AG09319 (cell line): ENCODE data around the gene NSMCE1.

Experiments
- DNase-seq: peaks from one replicate; pipeline ENCODE4 v3.0.0-alpha.2; 2010; ENCODE audit warnings: low read depth; ENCODE audit errors: extremely low read depth
- TF ChIP-seq, protein P1 (sequence below): IDR thresholded peaks from 2 replicates; pipeline ENCODE4 v1.5.1; 2011; ENCODE audit warnings: low read depth, mild to moderate bottlenecking, inconsistent platforms, low read length, moderate library complexity

NSMCE1 gene

DNA sequence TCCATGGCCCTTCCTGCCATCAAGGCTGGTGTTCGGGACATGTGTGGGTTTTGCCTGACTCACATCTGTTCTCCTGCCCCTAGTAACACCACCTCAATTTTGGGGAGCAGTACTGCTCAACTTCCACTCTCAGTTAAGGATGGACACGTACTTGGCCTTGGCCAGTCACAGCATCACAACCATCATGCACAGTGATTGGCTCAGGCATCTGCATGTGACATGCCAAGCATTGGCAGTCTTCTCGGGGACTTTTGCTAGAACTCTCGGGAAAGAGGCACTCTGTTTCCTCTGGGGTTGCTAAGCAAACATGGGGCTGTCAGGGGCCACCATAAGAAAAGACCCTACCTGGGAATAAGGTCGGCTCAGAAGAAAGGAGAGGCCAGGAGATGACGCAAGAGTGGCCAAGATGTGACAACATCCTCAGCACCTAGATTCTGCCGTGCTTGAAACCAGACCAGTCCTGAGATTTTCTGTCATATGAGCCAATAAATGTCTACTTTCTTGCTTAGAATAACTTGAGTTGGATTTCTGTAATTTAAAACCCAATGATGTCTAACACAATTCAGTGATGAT lies 77.1 kb downstream of the NSMCE1 start:
- TF ChIP-seq, protein P1, sequence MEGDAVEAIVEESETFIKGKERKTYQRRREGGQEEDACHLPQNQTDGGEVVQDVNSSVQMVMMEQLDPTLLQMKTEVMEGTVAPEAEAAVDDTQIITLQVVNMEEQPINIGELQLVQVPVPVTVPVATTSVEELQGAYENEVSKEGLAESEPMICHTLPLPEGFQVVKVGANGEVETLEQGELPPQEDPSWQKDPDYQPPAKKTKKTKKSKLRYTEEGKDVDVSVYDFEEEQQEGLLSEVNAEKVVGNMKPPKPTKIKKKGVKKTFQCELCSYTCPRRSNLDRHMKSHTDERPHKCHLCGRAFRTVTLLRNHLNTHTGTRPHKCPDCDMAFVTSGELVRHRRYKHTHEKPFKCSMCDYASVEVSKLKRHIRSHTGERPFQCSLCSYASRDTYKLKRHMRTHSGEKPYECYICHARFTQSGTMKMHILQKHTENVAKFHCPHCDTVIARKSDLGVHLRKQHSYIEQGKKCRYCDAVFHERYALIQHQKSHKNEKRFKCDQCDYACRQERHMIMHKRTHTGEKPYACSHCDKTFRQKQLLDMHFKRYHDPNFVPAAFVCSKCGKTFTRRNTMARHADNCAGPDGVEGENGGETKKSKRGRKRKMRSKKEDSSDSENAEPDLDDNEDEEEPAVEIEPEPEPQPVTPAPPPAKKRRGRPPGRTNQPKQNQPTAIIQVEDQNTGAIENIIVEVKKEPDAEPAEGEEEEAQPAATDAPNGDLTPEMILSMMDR, result no peak
- DNase-seq, result no peak

DNA sequence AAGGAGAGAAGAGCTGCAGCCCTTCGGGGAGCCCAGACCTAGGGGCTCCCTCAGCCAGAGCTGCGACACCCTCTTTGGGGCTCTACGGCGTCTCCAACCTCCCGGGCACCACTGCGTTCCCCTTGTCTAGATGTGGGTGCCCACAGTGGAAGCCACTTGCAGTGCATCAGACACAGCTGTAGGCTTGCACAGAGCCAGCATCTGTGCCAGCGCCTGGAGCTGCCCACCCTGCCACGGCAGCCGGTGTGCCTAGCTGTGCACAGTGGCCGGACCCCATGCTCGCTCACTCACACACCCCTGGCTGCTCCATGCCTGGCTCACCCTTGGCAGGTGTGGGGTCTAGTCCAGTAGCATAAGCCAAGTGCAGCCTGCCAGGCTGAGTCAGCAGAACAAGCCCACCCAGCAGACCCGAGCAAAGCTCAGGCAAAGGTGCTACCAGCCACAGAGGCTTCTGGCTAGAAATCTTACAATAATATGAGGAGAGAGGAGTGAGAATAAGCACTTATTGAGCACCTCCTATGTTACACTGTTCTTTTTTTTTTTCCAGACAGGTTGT lies 78.2 kb downstream of the NSMCE1 start:
- TF ChIP-seq, protein P1, result no peak
- no peak for DNase-seq

DNA sequence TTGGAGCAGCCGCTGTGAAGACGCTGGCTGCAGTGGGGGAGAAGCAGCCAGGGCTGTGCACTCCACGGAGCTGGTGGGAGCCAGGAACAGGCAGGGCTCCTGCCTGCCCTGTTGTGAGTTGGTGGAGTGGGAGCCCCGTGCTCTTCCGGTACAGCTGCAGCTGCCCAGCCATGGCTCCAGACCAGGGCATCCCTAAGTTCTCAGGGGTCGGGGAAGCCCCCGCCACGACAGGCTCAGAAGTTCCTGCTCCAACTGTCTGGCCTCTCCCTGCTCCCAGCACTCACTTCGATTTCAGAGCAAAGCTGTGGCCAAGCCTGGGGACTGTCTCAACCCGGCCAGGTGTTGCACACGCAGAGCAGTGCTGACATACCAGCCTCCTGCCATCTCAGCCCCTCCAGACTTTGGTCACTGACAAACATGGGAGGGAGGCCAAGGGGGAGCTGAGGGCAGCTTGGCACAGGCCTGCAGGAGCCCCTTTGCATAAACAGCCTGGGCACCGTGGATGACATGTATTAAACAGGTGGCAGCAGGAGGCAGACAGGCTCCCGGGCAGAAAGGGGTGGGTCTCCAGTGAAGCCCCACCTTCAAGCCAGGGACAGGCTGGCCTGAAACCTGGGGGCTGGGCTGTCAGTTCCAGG lies 79.1 kb downstream of the NSMCE1 start:
- TF ChIP-seq, protein P1, result no peak
- DNase-seq, result no peak

DNA sequence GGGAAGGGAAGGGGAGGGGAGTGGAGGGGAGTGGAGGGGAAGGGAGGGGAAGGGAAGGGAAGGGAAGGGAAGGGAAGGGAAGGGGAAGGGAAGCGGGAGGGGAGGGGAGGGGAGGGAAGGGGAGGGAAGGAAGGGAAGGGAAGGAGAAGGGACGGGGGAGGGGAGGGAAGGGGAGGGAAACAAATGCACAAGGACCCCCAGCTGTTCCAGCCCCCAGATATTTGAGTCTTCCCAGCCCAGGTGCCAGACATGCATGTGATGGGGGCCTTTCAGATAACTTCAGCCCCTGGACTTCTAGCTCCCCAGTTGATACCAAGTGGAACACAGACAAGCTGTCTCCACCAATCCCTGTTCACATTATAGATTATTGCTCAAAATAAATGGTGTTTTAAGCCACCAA lies 79.9 kb downstream of the NSMCE1 start:
- DNase-seq, result no peak
- TF ChIP-seq, protein P1, result no peak

DNA sequence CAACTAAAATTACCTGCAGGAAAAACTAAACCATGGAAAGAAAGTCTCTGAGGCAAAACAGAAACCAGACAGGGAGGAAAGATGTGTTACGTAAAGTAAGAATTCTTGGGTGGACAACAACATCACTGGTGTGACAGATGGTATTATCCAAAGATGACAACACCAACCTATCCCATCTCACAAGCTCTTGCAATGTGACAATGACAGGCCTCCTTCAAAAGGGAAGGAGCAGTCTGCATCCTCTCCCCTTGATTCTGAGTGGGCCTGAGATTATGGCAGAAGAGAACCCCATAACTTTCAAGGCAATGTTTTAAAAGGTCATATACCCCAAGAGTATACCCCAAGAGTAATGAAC lies 82.8 kb downstream of the NSMCE1 start:
- no peak for DNase-seq
- TF ChIP-seq, protein P1, result no peak

DNA sequence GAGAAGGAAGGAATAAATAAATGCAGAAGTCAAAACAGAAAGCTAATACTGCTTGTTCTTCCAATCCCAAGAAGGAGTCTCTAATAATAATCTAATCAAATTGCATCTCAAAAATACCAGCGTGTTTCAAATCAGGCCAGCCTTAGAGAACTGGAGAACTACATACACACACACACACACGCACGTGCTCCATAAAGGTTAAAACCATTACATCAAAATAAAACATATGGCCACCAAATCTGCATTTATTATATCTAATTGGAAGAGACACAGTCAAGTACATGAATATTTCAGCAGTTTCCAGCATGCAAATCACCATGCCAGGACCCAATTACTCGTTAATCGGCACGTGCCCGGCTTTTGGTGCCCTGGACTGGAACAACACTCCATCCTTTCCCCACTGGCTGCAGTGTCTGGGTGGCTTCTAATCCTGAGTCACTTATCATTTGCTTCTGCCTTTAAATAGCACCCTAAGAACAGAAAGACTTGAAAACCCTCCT lies 85.6 kb downstream of the NSMCE1 start:
- no peak for DNase-seq
- TF ChIP-seq, protein P1, result no peak

DNA sequence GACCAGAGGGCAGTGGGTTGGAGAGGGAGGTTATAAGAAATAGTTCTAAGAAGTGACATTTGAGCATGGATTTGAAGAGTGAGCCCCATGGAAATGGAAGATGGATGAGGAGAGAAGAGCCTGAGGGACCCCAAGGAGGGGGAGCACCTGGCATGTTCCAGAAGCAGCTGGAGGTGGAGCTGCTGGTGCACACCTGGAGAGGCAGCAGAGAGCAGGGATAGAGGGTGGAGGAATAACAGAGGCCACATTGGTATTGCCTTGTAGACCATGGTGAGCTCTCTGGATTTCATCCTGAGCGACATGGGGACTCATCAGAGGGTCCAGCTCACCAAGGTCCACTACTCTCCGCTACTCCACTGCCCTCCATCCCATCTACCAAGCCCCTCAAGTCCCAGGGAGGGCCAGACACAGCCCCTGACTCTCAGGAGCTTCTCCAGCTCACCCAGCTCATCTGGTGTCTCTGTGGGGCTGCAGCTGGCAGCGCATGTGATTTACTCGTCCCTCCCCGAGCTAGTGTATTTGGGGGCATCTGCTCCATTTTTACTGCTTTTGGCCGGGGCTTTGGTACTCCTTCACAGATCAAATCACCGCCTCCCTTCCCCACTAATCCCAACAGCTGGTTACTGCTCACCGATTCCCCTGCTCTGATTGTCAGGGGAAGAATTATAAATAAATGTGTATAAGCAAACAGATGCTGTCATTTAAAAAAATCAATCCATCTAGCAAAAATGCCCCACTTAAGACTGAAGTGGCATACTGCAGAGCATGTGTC lies 87.4 kb downstream of the NSMCE1 start:
- TF ChIP-seq, protein P1, result no peak

More for the DNA sequence above, 87.4 kb downstream of the NSMCE1 start:
- no peak for DNase-seq
